HG03460 (cell line): ENCODE data around the gene C14orf119.

ENCODE experiments used
- ATAC-seq: cut with Tn5 transposase; IDR thresholded peaks from one replicate; pipeline ENCODE4 v1.9.1; 2021; ENCODE audit not compliant: unreplicated experiment

C14orf119 gene

GRCh38 chr14:23060536-23061260 lies 34.6 kb upstream of the C14orf119 start:
- no peak for ATAC-seq

- ATAC-seq: no peak
Measured at GRCh38 chr14:23062002-23062401, 33.3 kb upstream of the C14orf119 start.

DNA sequence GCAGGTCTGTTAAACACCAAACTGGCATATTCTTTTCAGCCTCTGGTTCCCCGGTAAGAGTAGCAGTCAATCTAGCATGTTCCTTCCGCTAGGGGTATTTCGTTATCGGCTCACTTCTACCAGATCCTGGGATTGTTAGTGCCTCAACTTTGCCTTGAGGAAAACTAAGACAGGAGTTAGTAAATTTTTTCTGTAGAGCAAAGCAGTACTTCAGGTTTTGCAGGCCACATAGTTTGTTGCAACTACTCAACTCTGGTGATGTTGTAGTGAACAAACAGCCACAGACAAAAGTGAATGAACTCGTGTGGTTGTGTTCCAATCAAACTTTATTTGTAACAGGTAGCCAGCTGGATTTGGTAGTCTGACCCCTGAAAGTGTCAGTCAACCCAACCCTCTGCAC lies 31.7 kb upstream of the C14orf119 start:
- no peak for ATAC-seq

- no peak for ATAC-seq
Measured at GRCh38 chr14:23066368-23066767, 28.9 kb upstream of the C14orf119 start.

GRCh38 chr14:23066855-23067744 lies 28.2 kb upstream of the C14orf119 start:
- no peak for ATAC-seq

GRCh38 chr14:23067847-23068788 lies 27.2 kb upstream of the C14orf119 start:
- no peak for ATAC-seq

DNA sequence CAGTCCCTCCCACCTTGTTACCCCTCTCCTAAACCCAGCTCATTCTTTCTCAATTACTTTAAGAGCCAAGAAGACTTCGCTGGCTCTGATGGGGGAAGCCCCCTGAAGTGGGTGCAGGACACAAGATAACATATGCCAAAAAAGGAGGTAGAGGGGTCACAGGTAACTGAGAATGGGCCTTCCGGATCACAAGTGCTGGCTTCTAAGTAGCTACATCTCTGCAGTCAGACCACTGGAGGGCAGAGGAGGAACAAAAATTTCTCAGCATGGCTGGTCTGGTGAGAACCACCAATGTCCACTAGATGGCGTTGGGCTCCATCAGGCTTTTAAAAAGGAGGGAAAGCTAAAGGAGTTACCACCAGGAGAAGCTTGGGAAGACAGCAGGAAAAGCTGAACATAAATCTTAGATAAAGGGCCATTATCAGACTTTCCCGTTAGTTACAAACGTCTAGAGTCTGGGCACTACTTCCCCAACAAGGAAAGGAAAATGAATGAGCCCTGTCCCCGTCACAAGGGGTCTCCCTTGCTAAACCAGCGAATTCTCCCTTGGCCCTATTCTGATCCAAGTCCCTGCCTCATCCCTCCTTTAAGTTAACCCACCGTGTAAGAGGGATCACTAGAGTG lies 26.4 kb upstream of the C14orf119 start:
- ATAC-seq: peak; percentile 67

GRCh38 chr14:23069413-23069806 lies 25.9 kb upstream of the C14orf119 start:
- no peak for ATAC-seq

- ATAC-seq: no peak
Measured at GRCh38 chr14:23070262-23071129, 24.8 kb upstream of the C14orf119 start.

DNA sequence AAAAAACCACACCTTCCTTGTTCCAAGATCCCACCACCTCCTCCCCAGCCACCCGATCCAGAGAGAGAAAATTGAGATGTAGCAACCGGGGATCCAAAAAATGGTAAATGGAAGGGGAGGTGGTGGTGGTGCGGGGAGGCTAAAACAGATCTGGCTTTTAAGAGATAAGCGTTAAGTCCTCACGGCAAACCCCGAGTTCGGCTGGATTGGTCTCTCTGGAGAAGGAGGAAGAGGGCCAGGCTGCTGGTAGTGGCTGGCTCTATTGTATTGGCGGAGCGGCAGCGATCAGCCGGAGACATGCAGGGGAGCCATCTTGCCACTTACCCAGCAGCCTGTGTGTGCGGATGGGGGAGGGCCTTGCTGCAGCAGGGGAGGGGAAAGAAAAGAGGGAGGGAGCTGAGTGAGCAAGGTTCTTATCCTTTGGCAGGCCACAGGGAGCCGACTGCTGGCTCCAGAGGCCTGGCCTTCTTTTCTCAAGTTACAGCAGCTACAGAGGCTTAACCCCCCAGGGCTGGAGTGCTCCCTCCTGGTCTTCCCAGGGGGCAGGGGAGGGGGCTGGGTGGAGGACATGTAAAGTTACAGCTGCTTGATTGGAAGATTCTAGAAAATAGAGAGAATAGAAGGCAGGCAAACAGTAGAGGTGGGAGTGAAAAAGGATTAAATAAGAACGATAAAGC lies 23.9 kb upstream of the C14orf119 start:
- ATAC-seq: peak; percentile 93

GRCh38 chr14:23071921-23072539 lies 23.3 kb upstream of the C14orf119 start:
- ATAC-seq: no peak

DNA sequence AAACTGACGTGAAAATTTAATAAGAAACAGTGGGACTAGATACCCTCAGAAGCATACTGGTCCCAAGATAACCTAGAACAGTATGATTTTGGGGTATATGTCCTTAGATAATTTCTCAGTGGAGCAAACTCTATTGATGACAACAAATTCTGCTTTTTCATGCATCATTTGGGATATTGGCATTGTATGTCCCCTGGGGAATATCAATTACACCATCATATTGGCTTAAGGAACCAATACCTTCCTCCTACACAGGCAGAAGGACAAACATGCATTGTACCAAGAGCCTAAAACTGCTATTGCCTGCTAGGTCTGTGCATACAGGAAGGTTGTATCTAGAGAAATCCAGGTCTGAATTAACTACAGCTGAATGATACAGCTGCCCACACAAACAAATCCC lies 20.4 kb upstream of the C14orf119 start:
- ATAC-seq: no peak

DNA sequence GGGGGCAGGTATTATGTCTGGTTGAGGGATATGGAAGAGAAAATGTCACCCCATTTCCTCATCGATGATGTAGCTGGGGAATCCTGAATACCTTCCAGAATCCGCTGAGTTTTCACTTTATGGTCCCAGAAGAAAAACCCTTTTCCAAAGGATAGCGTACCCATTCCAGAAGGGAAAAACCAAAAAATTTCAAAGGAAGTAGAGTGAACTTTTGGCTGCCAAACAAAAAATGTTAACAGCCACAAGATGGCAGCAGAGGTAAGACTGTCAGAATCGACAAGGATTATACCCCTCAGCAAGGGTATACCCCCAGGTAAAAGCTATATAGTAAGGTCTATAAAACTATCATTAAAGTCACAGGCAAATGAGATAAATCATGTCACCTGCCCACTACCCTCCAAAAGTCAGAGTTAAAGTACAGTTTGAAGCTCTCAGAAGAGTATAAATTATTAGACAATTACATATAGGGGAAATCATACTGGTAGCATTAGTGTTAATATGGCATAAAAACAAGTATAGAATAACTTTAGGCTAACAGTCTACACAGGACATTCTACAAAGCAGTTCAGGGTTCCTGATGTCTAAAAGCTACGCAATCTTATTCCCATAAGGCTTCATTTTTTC lies 18.4 kb upstream of the C14orf119 start:
- no peak for ATAC-seq

DNA sequence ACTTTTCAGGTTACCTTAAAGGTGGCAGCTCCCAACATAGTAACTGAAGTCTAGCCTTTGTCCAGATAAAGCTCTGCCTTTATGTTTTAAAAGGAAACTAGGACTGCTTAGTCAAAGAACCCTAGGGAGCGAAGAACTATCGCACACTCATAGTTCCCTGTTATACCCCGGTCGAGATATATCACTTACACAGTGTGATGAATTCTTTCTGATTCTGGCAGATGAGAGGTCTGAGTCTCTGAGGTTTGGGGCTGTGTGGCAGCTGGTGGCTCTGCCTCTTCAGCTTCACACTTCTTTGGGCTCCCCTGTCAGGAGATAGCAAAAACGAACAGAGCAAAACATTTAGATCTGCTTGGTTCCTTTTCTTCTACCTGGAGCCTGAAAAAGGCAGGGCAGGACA lies 17.3 kb upstream of the C14orf119 start:
- ATAC-seq: no peak

DNA sequence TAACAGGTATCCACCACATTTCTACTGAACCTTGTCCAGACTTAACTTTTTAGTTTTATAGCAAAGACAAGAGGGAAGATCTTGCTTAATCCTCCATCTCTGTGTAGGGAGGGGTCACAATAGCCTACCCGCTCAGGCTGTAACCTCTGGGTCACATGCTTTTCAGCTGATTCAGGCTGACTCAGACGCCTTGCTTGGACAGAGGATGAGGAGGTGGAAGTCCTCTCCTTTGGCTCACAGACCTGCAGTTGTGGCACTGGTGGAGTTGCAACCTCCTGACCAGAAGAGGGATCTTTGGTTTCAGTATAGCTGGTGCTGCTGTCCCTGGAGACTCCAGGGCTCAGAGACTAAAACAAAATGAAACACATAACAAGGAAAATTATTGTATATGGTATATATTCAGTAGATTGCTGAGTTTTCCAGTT lies 16.6 kb upstream of the C14orf119 start:
- ATAC-seq: no peak

- no peak for ATAC-seq
Measured at GRCh38 chr14:23079716-23080115, 15.6 kb upstream of the C14orf119 start.

- ATAC-seq: no peak
Measured at GRCh38 chr14:23080474-23080873, 14.8 kb upstream of the C14orf119 start.

DNA sequence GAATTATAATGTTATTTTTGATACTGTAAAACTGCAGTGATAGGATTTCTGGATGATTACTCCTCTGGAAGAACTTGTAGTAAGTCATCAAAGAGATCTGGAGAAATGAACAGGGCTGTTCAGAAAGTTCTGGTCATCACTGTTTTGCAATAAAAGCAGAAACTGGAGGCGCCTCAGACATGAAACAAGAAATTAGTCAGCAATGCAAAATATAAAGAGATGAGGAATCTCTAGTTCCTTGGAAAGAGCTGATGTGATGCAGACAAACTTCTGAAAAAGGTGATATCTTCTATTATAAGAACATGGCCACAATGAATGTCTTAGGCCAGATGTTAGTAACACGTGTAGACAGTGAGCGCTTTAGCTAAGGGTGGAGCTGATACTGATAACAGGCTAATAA lies 9.8 kb upstream of the C14orf119 start:
- ATAC-seq: no peak
